HepG2 (cell line): ENCODE results near the gene MYO1C. TPM values are rescaled to one million over a fixed set of nuclear protein-coding genes. Genes with fewer than 3 reads are reported as not detected.

Experiments
- ATAC-seq: fragments of 200-7000 bp; cut with Tn5 transposase; 3 replicates; pipeline ENCODE4 v1.9.1; 2020; ENCODE audit warnings: mild to moderate bottlenecking, moderate library complexity
- BruUV-seq: library from RNA; stranded (reverse); fragments of 400-500 nt; replicated peaks from 2 replicates; lab custom pipeline; 2021; lab: Mats Ljungman, UMichigan
- CTCF ChIA-PET: fragments of 300-600 bp; formaldehyde crosslinking; extraction: SDS; loops from one replicate; lab custom pipeline; 2021; ENCODE audit warnings: low total read pairs, inconsistent platforms, low intra/inter-chr PET ratio; lab: Yijun Ruan, JAX
- POLR2A ChIA-PET: fragments of 350-600 bp; sonication (Branson Sonifier 250); formaldehyde crosslinking; loops from one replicate; lab custom pipeline; 2020; ENCODE audit warnings: antibody characterized with exemption, inconsistent platforms; lab: Yijun Ruan, JAX
- DNase-seq: peaks from one replicate; pipeline ENCODE4 v3.0.0-alpha.2; 2015; ENCODE audit warnings: low spot score
- FAIRE-seq: peaks from 3 replicates; lab custom pipeline; 2011; peaks lifted over from hg19 to GRCh38; lab: Jason Lieb, UNC
- H2AFZ ChIP-seq: one replicate; pipeline ENCODE4 v1.6.1; 2011; ENCODE audit warnings: low read length, inconsistent platforms
- H3K27ac ChIP-seq: fragments of 300-600 bp; 3 replicates; pipeline ENCODE4 v1.8.0; 2011; ENCODE audit warnings: mixed run types, mild to moderate bottlenecking, mixed read lengths, low read length, inconsistent platforms; ENCODE audit not compliant: insufficient read depth; ENCODE audit errors: extremely low read length
- H3K27me3 ChIP-seq, 2 experiments: fragments of 200-600 bp in 1 of 2; 2 replicates in 1 of 2; 3 replicates in 1 of 2; pipeline versions ENCODE4 v1.6.0 to v1.8.0; 2011; ENCODE audit warnings: low read length in 2 of 2, mild to moderate bottlenecking in 2 of 2, moderate library complexity in 2 of 2, inconsistent platforms in 1 of 2; ENCODE audit not compliant: insufficient read depth in 2 of 2, control insufficient read depth in 1 of 2
- H3K36me3 ChIP-seq, 2 experiments: fragments of 200-600 bp in 1 of 2; replicated peaks in 1 of 2; 2 replicates in 1 of 2; 3 replicates in 1 of 2; pipeline versions ENCODE4 v1.5.1 to v1.8.0; 2011; ENCODE audit warnings: low read length in 2 of 2, inconsistent platforms in 1 of 2; ENCODE audit not compliant: insufficient read depth in 2 of 2, control insufficient read depth in 1 of 2
- H3K4me1 ChIP-seq: 2 replicates; pipeline ENCODE4 v1.5.1; 2012; ENCODE audit warnings: low read length, inconsistent platforms; ENCODE audit not compliant: insufficient read depth
- H3K4me2 ChIP-seq: 2 replicates; pipeline ENCODE4 v1.6.0; 2011; ENCODE audit warnings: low read depth, low read length, inconsistent platforms
- H3K4me3 ChIP-seq, 3 experiments: fragments of 200-600 bp in 1 of 3; sonication (generic), shearing (Covaris generic) in 1 of 3; replicated peaks in 1 of 3; 2 replicates each; pipeline ENCODE4 v1.5.1; 2011 to 2016; ENCODE audit warnings: low read length in 3 of 3, inconsistent platforms in 2 of 3, low read depth in 2 of 3, mild to moderate bottlenecking in 2 of 3, control low read depth in 1 of 3, mixed read lengths in 1 of 3; ENCODE audit not compliant: insufficient read depth in 1 of 3
- H3K79me2 ChIP-seq: one replicate; pipeline ENCODE4 v1.6.1; 2011; ENCODE audit warnings: low read length, inconsistent platforms; ENCODE audit not compliant: insufficient read depth
- H3K9ac ChIP-seq: 2 replicates; pipeline ENCODE4 v1.6.0; 2011; ENCODE audit warnings: mild to moderate bottlenecking, low read depth, low read length, inconsistent platforms; ENCODE audit not compliant: insufficient read depth
- H3K9me3 ChIP-seq: 2 replicates; pipeline ENCODE4 v1.5.1; 2012; ENCODE audit warnings: mild to moderate bottlenecking, low read length
- H4K20me1 ChIP-seq: 2 replicates; pipeline ENCODE4 v1.6.0; 2011; ENCODE audit warnings: inconsistent platforms, mild to moderate bottlenecking, low read length, moderate library complexity; ENCODE audit not compliant: insufficient read depth
- AHR ChIP-seq: IDR thresholded peaks from 2 replicates; pipeline ENCODE4 v1.6.1; 2018; ENCODE audit warnings: missing genetic modification reagents, missing compliant biosample characterization
- ATF4 ChIP-seq, 2 experiments: fragments of 450-650 bp in 1 of 2; sonication (generic) in 1 of 2; formaldehyde crosslinking; IDR thresholded peaks; 2 replicates each; pipeline versions ENCODE4 v1.5.0 to v1.8.0; 2020 to 2022; ENCODE audit warnings: mild to moderate bottlenecking in 1 of 2, missing genetic modification reagents in 1 of 2
- EED ChIP-seq: sonication (generic); formaldehyde crosslinking; IDR thresholded peaks from 2 replicates; pipeline ENCODE4 v1.5.0; 2020; ENCODE audit warnings: mild to moderate bottlenecking, missing genetic modification reagents
- PHF5A ChIP-seq: IDR thresholded peaks from one replicate; pipeline ENCODE4 v1.6.1; 2018; ENCODE audit warnings: low read depth, missing genetic modification reagents; ENCODE audit not compliant: unreplicated experiment
- SMAD1 ChIP-seq: sonication (generic); formaldehyde crosslinking; IDR thresholded peaks from 2 replicates; pipeline ENCODE4 v1.4.0; 2020; ENCODE audit warnings: missing genetic modification reagents, low read depth, mild to moderate bottlenecking, borderline replicate concordance
- ZNF18 ChIP-seq: sonication (generic); formaldehyde crosslinking; IDR thresholded peaks from 2 replicates; pipeline ENCODE4 v1.8.0; 2022; ENCODE audit warnings: mild to moderate bottlenecking, missing genetic modification reagents; ENCODE audit not compliant: insufficient replicate concordance
- ZNF674 ChIP-seq: sonication (generic); formaldehyde crosslinking; IDR thresholded peaks from 2 replicates; pipeline ENCODE4 v1.5.0; 2020; ENCODE audit warnings: low read depth, mild to moderate bottlenecking, missing genetic modification reagents
- WGBS: methylation state at CpG from one replicate; pipeline ENCODE4 v1.1.6; 2017; ENCODE audit warnings: low lambda C conversion rate; 5-methylcytosine and 5-hydroxymethylcytosine counted together
- in situ Hi-C: cut with HindIII; loops from 2 replicates; pipeline ENCODE4 v1.10.0; 2017; ENCODE audit warnings: low pct_unique_long_range_greater_than_20kb; ENCODE audit not compliant: extremely low pct_ligation_motif_present
- intact Hi-C: fragments of 100-400 bp; cut with micrococcal nuclease; formaldehyde crosslinking; loops from one replicate; pipeline ENCODE4 v1.10.0; 2022; ENCODE audit not compliant: unreplicated experiment
- polyA plus RNA-seq, 8 experiments: library from polyadenylated mRNA; depleted of rRNA in 3 of 8; stranded (reverse) in 7 of 8; unstranded in 1 of 8; fragments of >200 nt; fragmentation: Illumina TruSeq in 4 of 8; extraction: Trizol in 4 of 8; gene quantifications; 2 replicates each; pipeline versions ENCODE4 v1.2.1 to v1.2.3, GENCODE V29; 2011 to 2016; ENCODE audit warnings: low read depth in 4 of 8, missing spikeins in 1 of 8, mixed read lengths in 1 of 8; ENCODE audit not compliant: insufficient read depth in 1 of 8
- total RNA-seq, 5 experiments: library from RNA; depleted of rRNA; stranded (reverse); fragments of >200 nt; fragmentation: Illumina TruSeq; extraction: Trizol; gene quantifications; 2 replicates each; pipeline ENCODE4 v1.2.3, GENCODE V29; 2016; ENCODE audit warnings: low read depth in 1 of 5

MYO1C gene
- total and polyA plus RNA-seq, 2 of the 13 experiments (the other 11 are each of a cell fraction or from before 2014, with no cell fraction given) = 22.7 to 40.8 TPM

- in situ Hi-C loops (no loop called here), intact Hi-C loops (no loop called here)
- Histone ChIP-seq H3K27ac (no peak overlapping the region), H3K36me3 (no peaks in the 10 kb centered on the region), H2AFZ (no peak overlapping the region), H3K4me1 (peaks cover 17% of the 10 kb centered on the region), H4K20me1 (no peaks in the 10 kb centered on the region), H3K9ac (no peak overlapping the region), H3K9me3 (no peaks in the 10 kb centered on the region), H3K4me2 (no peak overlapping the region), H3K27me3 (no peaks in the 10 kb centered on the region), H3K79me2 (no peaks in the 10 kb centered on the region), H3K4me3 (no peak overlapping the region)
- ATAC-seq (no peak), DNase-seq (no peak), FAIRE-seq (no peak)
- WGBS = 82% methylated on average over 5 of the region's 5 CpGs
- ChIA-PET POLR2A (interaction anchor here (0.7 to 1.0 kb wide), 2 partner anchors 9 to 11 kb away, joined by 3 read pairs; partner anchors contain the start of gene INPP5K), CTCF (no interaction called here)
- BruUV-seq = no TSS peak
- TF ChIP-seq SMAD1 (CRISPR knock-in tag) (no peak), EED (CRISPR knock-in tag) (no peak), PHF5A (CRISPR knock-in tag) (no peak), AHR (CRISPR knock-in tag) (no peak), ZNF18 (no peak), ZNF674 (CRISPR knock-in tag) (no peak), ATF4 (CRISPR knock-in tag; IDR thresholded peaks at IDR 0.05) (no peak)
These were observed 13.1 kb upstream of the MYO1C start for GRCh38 chr17:1505586-1505985.
